HG02610 (cell line): Measurements from ENCODE around the gene PACRG.

ENCODE experiments used
- ATAC-seq: cut with Tn5 transposase; IDR thresholded peaks from one replicate; pipeline ENCODE4 v1.9.1; 2021; ENCODE audit warnings: mild to moderate bottlenecking, moderate library complexity; ENCODE audit not compliant: unreplicated experiment

Gene PACRG

GRCh38 chr6:162921510-162922040 is 193.8 kb downstream of the PACRG start:
- no peak for ATAC-seq

GRCh38 chr6:162922563-162923166 is 194.9 kb downstream of the PACRG start:
- ATAC-seq = no peak

GRCh38 chr6:162934844-162935243 is 207.1 kb downstream of the PACRG start:
- ATAC-seq = no peak

GRCh38 chr6:162940426-162940825 is 212.7 kb downstream of the PACRG start:
- ATAC-seq = no peak

- ATAC-seq = no peak
These were observed 213.4 kb downstream of the PACRG start for GRCh38 chr6:162941128-162941527.

GRCh38 chr6:162942866-162943265 is 215.1 kb downstream of the PACRG start:
- ATAC-seq = no peak

- ATAC-seq = no peak
These were observed 215.6 kb downstream of the PACRG start for GRCh38 chr6:162943369-162943768.

- ATAC-seq = no peak
These were observed 223.5 kb downstream of the PACRG start for GRCh38 chr6:162951164-162951743.

- ATAC-seq = no peak
These were observed 224.6 kb downstream of the PACRG start for GRCh38 chr6:162952423-162952822.

GRCh38 chr6:162957062-162957461 is 229.3 kb downstream of the PACRG start:
- ATAC-seq = no peak

GRCh38 chr6:162960679-162961457 is 233.1 kb downstream of the PACRG start:
- no peak for ATAC-seq

- no peak for ATAC-seq
These were observed 234.3 kb downstream of the PACRG start for GRCh38 chr6:162962093-162962492.

GRCh38 chr6:162963861-162964260 is 236.1 kb downstream of the PACRG start:
- no peak for ATAC-seq

GRCh38 chr6:162964488-162965140 is 236.8 kb downstream of the PACRG start:
- ATAC-seq = no peak

GRCh38 chr6:162965366-162965765 is 237.6 kb downstream of the PACRG start:
- no peak for ATAC-seq

- ATAC-seq = no peak
These were observed 242.5 kb downstream of the PACRG start for GRCh38 chr6:162970246-162970645.

GRCh38 chr6:162971356-162971755 is 243.6 kb downstream of the PACRG start:
- no peak for ATAC-seq

- ATAC-seq = no peak
These were observed 245.5 kb downstream of the PACRG start for GRCh38 chr6:162973151-162973872.

- no peak for ATAC-seq
These were observed 246.2 kb downstream of the PACRG start for GRCh38 chr6:162973980-162974379.

- no peak for ATAC-seq
These were observed 246.9 kb downstream of the PACRG start for GRCh38 chr6:162974685-162975084.

GRCh38 chr6:162976141-162976540 is 248.4 kb downstream of the PACRG start:
- ATAC-seq = no peak
